Mesendoderm (in vitro differentiated cells): ENCODE measurements around the gene CTAGE8.
A peak's percentile ranks its signal among the peaks of the same experiment; 100 is the strongest.
"Not testable (repeated sequence)": the region's sequence is repeated elsewhere in the genome, so short reads cannot be mapped to it uniquely, and the experiment has no call there.

Experiments used
- DNase-seq: peaks from one replicate; pipeline ENCODE4 v3.0.0; 2013
- H2AK5ac ChIP-seq: 2 replicates; pipeline ENCODE4 v1.6.1; 2013; ENCODE audit warnings: low read length, inconsistent platforms
- H2BK120ac ChIP-seq: 2 replicates; pipeline ENCODE4 v1.6.1; 2013; ENCODE audit warnings: low read depth, mild to moderate bottlenecking, low read length, moderate library complexity, mixed read lengths
- H2BK15ac ChIP-seq: replicated peaks from 2 replicates; pipeline ENCODE4 v1.6.1; 2013; ENCODE audit warnings: low read depth, mild to moderate bottlenecking, moderate library complexity
- H2BK5ac ChIP-seq: 2 replicates; pipeline ENCODE4 v1.6.1; 2013; ENCODE audit warnings: low read length, inconsistent platforms
- H3K18ac ChIP-seq: 2 replicates; pipeline ENCODE4 v1.6.1; 2013; ENCODE audit warnings: mild to moderate bottlenecking, low read length, mixed read lengths
- H3K23ac ChIP-seq: one replicate; pipeline ENCODE4 v1.6.1; 2013; ENCODE audit warnings: low read length
- H3K27ac ChIP-seq: 2 replicates; pipeline ENCODE4 v1.5.1; 2013; ENCODE audit warnings: low read depth, mild to moderate bottlenecking, inconsistent platforms, low read length, moderate library complexity
- H3K27me3 ChIP-seq: 2 replicates; pipeline ENCODE4 v1.6.1; 2013; ENCODE audit warnings: low read length, control low read depth, mild to moderate bottlenecking, inconsistent platforms; ENCODE audit not compliant: insufficient read depth, poor library complexity
- H3K36me3 ChIP-seq: 2 replicates; pipeline ENCODE4 v1.6.1; 2013; ENCODE audit warnings: low read length, inconsistent platforms; ENCODE audit not compliant: control insufficient read depth, insufficient read depth
- H3K4ac ChIP-seq: one replicate; pipeline ENCODE4 v1.6.1; 2013; ENCODE audit warnings: low read depth, mild to moderate bottlenecking, low read length, moderate library complexity
- H3K4me1 ChIP-seq: 2 replicates; pipeline ENCODE4 v1.6.1; 2013; ENCODE audit warnings: low read depth, low read length, inconsistent platforms; ENCODE audit not compliant: control insufficient read depth
- H3K4me2 ChIP-seq: 2 replicates; pipeline ENCODE4 v1.6.1; 2013; ENCODE audit warnings: low read length
- H3K4me3 ChIP-seq: 2 replicates; pipeline ENCODE4 v1.5.1; 2013; ENCODE audit warnings: mild to moderate bottlenecking, low read length
- H3K56ac ChIP-seq: one replicate; pipeline ENCODE4 v1.6.1; 2013; ENCODE audit warnings: low read length
- H3K79me1 ChIP-seq: 2 replicates; pipeline ENCODE4 v1.6.1; 2013; ENCODE audit warnings: low read length, inconsistent platforms
- H3K79me2 ChIP-seq: 2 replicates; pipeline ENCODE4 v1.6.1; 2013; ENCODE audit warnings: mild to moderate bottlenecking, low read length; ENCODE audit not compliant: control insufficient read depth, insufficient read depth
- H3K9ac ChIP-seq: 2 replicates; pipeline ENCODE4 v1.6.1; 2013; ENCODE audit warnings: low read length, inconsistent platforms
- H4K5ac ChIP-seq: one replicate; pipeline ENCODE4 v1.6.1; 2013; ENCODE audit warnings: low read length
- H4K8ac ChIP-seq: one replicate; pipeline ENCODE4 v1.6.1; 2013; ENCODE audit warnings: low read depth, mild to moderate bottlenecking, control low read depth, low read length, moderate library complexity
- WGBS: extraction: QIAGEN DNeasy Blood & Tissue Kit; methylation state at CpG from one replicate; pipeline ENCODE4 v1.1.7; 2013; ENCODE audit warnings: low lambda C conversion rate, missing lambda C conversion rate; ENCODE audit not compliant: insufficient coverage; ENCODE audit errors: extremely low coverage; 5-methylcytosine and 5-hydroxymethylcytosine counted together

The CTAGE8 gene

GRCh38 chr7:144252307-144252706, 16.8 kb downstream of the CTAGE8 start:
- not testable (repeated sequence) for H3K18ac ChIP-seq, H3K4ac ChIP-seq, H3K4me2 ChIP-seq, H3K23ac ChIP-seq, H2BK15ac ChIP-seq, H3K79me2 ChIP-seq, H3K27me3 ChIP-seq, H3K9ac ChIP-seq, H3K36me3 ChIP-seq, H3K4me1 ChIP-seq, H2BK5ac ChIP-seq, H3K4me3 ChIP-seq, H4K5ac ChIP-seq, H2AK5ac ChIP-seq, H4K8ac ChIP-seq, H3K79me1 ChIP-seq, H3K56ac ChIP-seq, H2BK120ac ChIP-seq, DNase-seq, H3K27ac ChIP-seq
- WGBS = no CpG with 5 or more reads among the region's 4 CpGs

- not testable (repeated sequence) for H2BK120ac ChIP-seq, H3K56ac ChIP-seq, H3K4me3 ChIP-seq, H3K4me2 ChIP-seq, H3K27ac ChIP-seq, H2AK5ac ChIP-seq, H4K8ac ChIP-seq, H3K18ac ChIP-seq, H3K36me3 ChIP-seq, DNase-seq, H3K79me1 ChIP-seq, H3K4ac ChIP-seq, H3K23ac ChIP-seq, H3K9ac ChIP-seq, H2BK5ac ChIP-seq, H4K5ac ChIP-seq, H3K4me1 ChIP-seq, H3K27me3 ChIP-seq, H3K79me2 ChIP-seq, H2BK15ac ChIP-seq
- no CpG with 5 or more reads among the region's 1 CpG for WGBS
These were observed 21.3 kb downstream of the CTAGE8 start for GRCh38 chr7:144247674-144248330.

GRCh38 chr7:144246967-144247366, 22.1 kb downstream of the CTAGE8 start:
- no CpG with 5 or more reads among the region's 5 CpGs for WGBS
- H2AK5ac ChIP-seq, H3K36me3 ChIP-seq, H3K56ac ChIP-seq, H3K18ac ChIP-seq, H2BK15ac ChIP-seq, H3K27ac ChIP-seq, H4K8ac ChIP-seq, H2BK5ac ChIP-seq, H3K79me1 ChIP-seq, H3K4ac ChIP-seq, H3K4me1 ChIP-seq, H3K79me2 ChIP-seq, H3K9ac ChIP-seq, H3K4me3 ChIP-seq, H3K27me3 ChIP-seq, H3K4me2 ChIP-seq, DNase-seq, H4K5ac ChIP-seq, H2BK120ac ChIP-seq, H3K23ac ChIP-seq: not testable (repeated sequence)

GRCh38 chr7:144245372-144245771, 23.7 kb downstream of the CTAGE8 start:
- WGBS = no CpG with 5 or more reads among the region's 2 CpGs

GRCh38 chr7:144239365-144239764, 29.7 kb downstream of the CTAGE8 start, which contains the start of gene OR2A42:
TSS of gene OR2A42 (minus strand) at chr7:144239605. CDS start at chr7:144232843, 6,762 bp downstream.
- H2BK120ac ChIP-seq, H3K79me1 ChIP-seq, H3K4ac ChIP-seq, H3K27ac ChIP-seq, H3K9ac ChIP-seq, H4K5ac ChIP-seq, H3K79me2 ChIP-seq, DNase-seq, H2BK5ac ChIP-seq, H3K27me3 ChIP-seq, H3K23ac ChIP-seq, H3K36me3 ChIP-seq, H3K4me3 ChIP-seq, H2AK5ac ChIP-seq, H3K56ac ChIP-seq, H4K8ac ChIP-seq, H3K4me2 ChIP-seq, H3K18ac ChIP-seq, H2BK15ac ChIP-seq, H3K4me1 ChIP-seq: not testable (repeated sequence)
- no CpG with 5 or more reads among the region's 2 CpGs for WGBS

More at GRCh38 chr7:144245372-144245771, 23.7 kb downstream of the CTAGE8 start:
- DNase-seq, H3K79me2 ChIP-seq, H4K8ac ChIP-seq, H2BK5ac ChIP-seq, H2BK15ac ChIP-seq, H3K56ac ChIP-seq, H3K18ac ChIP-seq, H3K79me1 ChIP-seq, H3K4me1 ChIP-seq, H2BK120ac ChIP-seq, H3K4me3 ChIP-seq, H3K9ac ChIP-seq, H2AK5ac ChIP-seq, H3K4me2 ChIP-seq, H3K4ac ChIP-seq, H3K27ac ChIP-seq, H3K36me3 ChIP-seq, H3K23ac ChIP-seq, H4K5ac ChIP-seq, H3K27me3 ChIP-seq: not testable (repeated sequence)

GRCh38 chr7:144238530-144239082, 30.5 kb downstream of the CTAGE8 start:
- H2BK15ac ChIP-seq, H3K56ac ChIP-seq, H4K8ac ChIP-seq, H3K27ac ChIP-seq, H2AK5ac ChIP-seq, H2BK120ac ChIP-seq, H3K4ac ChIP-seq, H2BK5ac ChIP-seq, H4K5ac ChIP-seq, H3K18ac ChIP-seq, H3K23ac ChIP-seq, H3K36me3 ChIP-seq, H3K9ac ChIP-seq, H3K4me3 ChIP-seq, H3K79me2 ChIP-seq, H3K27me3 ChIP-seq, H3K79me1 ChIP-seq, H3K4me1 ChIP-seq, H3K4me2 ChIP-seq: not testable (repeated sequence)
- no CpG with 5 or more reads among the region's 2 CpGs for WGBS
- DNase-seq = peak; percentile 0
